HL-60/S4 treated with phorbol 12-myristate 13-acetate at 8.2 ng/mL for 4 days and 3 days (cell line): ENCODE measurements around the gene FAM83D.

Source experiments
- in situ Hi-C: fragments of 300-500 bp; cut with MboI; formaldehyde crosslinking; loops from 2 replicates; pipeline ENCODE4 v1.15.0; 2022; ENCODE audit warnings: low sequenced_read_pairs

The FAM83D gene

GRCh38 chr20:38894091-38894847, 31.9 kb upstream of the FAM83D start:
- in situ Hi-C loops, result no loop called here

GRCh38 chr20:38895098-38895949, 30.9 kb upstream of the FAM83D start:
- in situ Hi-C loops, result no loop called here

GRCh38 chr20:38896009-38896594, 30.1 kb upstream of the FAM83D start:
- in situ Hi-C loops, result no loop called here

GRCh38 chr20:38897267-38897666, 28.9 kb upstream of the FAM83D start:
- in situ Hi-C loops, result no loop called here

GRCh38 chr20:38900606-38901005, 25.6 kb upstream of the FAM83D start:
- in situ Hi-C loops, result loop anchor here (25.0 kb wide), 1 partner anchor 263 kb away; no protein-coding TSS in a partner anchor

- in situ Hi-C loops, result loop anchor here (25.0 kb wide), 1 partner anchor 265 kb away; no protein-coding TSS in a partner anchor
Observed at GRCh38 chr20:38902601-38903000, 23.6 kb upstream of the FAM83D start.

GRCh38 chr20:38903335-38903734, 22.9 kb upstream of the FAM83D start:
- in situ Hi-C loops, result loop anchor here (25.0 kb wide), 1 partner anchor 266 kb away; no protein-coding TSS in a partner anchor

GRCh38 chr20:38905375-38905774, 20.8 kb upstream of the FAM83D start:
- in situ Hi-C loops, result loop anchor here (25.0 kb wide), 1 partner anchor 268 kb away; no protein-coding TSS in a partner anchor

GRCh38 chr20:38907918-38908677, 18.1 kb upstream of the FAM83D start:
- in situ Hi-C loops, result loop anchor here (25.0 kb wide), 1 partner anchor 271 kb away; no protein-coding TSS in a partner anchor

GRCh38 chr20:38915355-38915754, 10.9 kb upstream of the FAM83D start:
- in situ Hi-C loops, result loop anchor here (25.0 kb wide), 1 partner anchor 278 kb away; no protein-coding TSS in a partner anchor

GRCh38 chr20:38917657-38918056, 8.6 kb upstream of the FAM83D start:
- in situ Hi-C loops, result loop anchor here (25.0 kb wide), 1 partner anchor 280 kb away; no protein-coding TSS in a partner anchor

GRCh38 chr20:38918172-38918571, 8.0 kb upstream of the FAM83D start:
- in situ Hi-C loops, result loop anchor here (25.0 kb wide), 1 partner anchor 281 kb away; no protein-coding TSS in a partner anchor

- in situ Hi-C loops, result loop anchor here (25.0 kb wide), 1 partner anchor 282 kb away; no protein-coding TSS in a partner anchor
Observed at GRCh38 chr20:38919683-38920082, 6.5 kb upstream of the FAM83D start.

GRCh38 chr20:38920411-38920810, 5.8 kb upstream of the FAM83D start:
- in situ Hi-C loops, result loop anchor here (25.0 kb wide), 1 partner anchor 283 kb away; no protein-coding TSS in a partner anchor

- in situ Hi-C loops, result loop anchor here (25.0 kb wide), 1 partner anchor 284 kb away; no protein-coding TSS in a partner anchor
Observed at GRCh38 chr20:38920851-38921250, 5.4 kb upstream of the FAM83D start.

GRCh38 chr20:38924718-38925117, 1.5 kb upstream of the FAM83D start:
- in situ Hi-C loops, result loop anchor here (25.0 kb wide), 1 partner anchor 287 kb away; no protein-coding TSS in a partner anchor

GRCh38 chr20:38926934-38927616, 858 bp downstream of the FAM83D start:
- in situ Hi-C loops, result no loop called here

GRCh38 chr20:38927902-38928578, 1.8 kb downstream of the FAM83D start:
- in situ Hi-C loops, result no loop called here

- in situ Hi-C loops, result no loop called here
Observed at GRCh38 chr20:38930242-38930569, 4.0 kb downstream of the FAM83D start.
